ENCODE results near the gene SEMA7A.

Gene SEMA7A

DNA sequence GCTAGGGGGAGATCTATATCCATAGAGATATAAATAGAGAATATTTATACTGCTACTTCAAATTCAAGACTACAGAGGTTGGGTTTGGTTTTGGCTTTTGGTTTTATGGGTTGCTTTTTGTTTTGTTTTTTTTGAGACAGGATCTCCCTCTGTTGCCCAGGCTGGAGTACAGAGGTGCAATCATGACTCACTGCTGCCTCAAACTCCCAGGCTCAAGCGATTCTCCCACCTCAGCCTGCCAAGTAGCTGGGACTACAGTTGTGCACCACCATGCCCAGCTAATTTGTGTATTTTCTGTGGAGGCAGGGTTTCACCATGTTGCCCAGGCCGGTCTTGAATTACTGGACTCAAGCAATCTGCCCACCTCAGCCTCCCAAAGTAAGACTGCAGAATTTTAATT is 31.1 kb upstream of the SEMA7A start:
- Histone ChIP-seq H2AFZ (ENCODE audit: low read depth, low read length, severe bottlenecking) (no peak overlapping the region), H4K20me1 (ENCODE audit: low read depth, low read length) (no peaks in the 10 kb centered on the region), H3K9me3 (ENCODE audit: insufficient read depth, low read length) (no peaks in the 10 kb centered on the region), H3K27me3 (ENCODE audit: low read length) (no peaks in the 10 kb centered on the region), H3K27ac (ENCODE audit: low read depth, low read length) (no peak overlapping the region), H3K9me2 (replicated peaks; ENCODE audit: insufficient read depth, low read length) (no peaks in the 10 kb centered on the region), H3K79me2 (ENCODE audit: insufficient read depth, low read length) (peaks cover 6% of the 10 kb centered on the region; the same call in 1 of the 2 replicates), H3K4me3 (ENCODE audit: insufficient read depth, low read length, poor library complexity, severe bottlenecking) (no peak overlapping the region), H3K9ac (ENCODE audit: low read length) (no peak overlapping the region), H3F3A (ENCODE audit: insufficient read depth) (no peaks in the 10 kb centered on the region), H3K4me2 (ENCODE audit: low read depth, low read length, poor library complexity, severe bottlenecking) (peak overlapping the region; percentile 100), H3K36me3 (ENCODE audit: low read length) (peaks cover 12% of the 10 kb centered on the region)
- TF ChIP-seq, protein P1, sequence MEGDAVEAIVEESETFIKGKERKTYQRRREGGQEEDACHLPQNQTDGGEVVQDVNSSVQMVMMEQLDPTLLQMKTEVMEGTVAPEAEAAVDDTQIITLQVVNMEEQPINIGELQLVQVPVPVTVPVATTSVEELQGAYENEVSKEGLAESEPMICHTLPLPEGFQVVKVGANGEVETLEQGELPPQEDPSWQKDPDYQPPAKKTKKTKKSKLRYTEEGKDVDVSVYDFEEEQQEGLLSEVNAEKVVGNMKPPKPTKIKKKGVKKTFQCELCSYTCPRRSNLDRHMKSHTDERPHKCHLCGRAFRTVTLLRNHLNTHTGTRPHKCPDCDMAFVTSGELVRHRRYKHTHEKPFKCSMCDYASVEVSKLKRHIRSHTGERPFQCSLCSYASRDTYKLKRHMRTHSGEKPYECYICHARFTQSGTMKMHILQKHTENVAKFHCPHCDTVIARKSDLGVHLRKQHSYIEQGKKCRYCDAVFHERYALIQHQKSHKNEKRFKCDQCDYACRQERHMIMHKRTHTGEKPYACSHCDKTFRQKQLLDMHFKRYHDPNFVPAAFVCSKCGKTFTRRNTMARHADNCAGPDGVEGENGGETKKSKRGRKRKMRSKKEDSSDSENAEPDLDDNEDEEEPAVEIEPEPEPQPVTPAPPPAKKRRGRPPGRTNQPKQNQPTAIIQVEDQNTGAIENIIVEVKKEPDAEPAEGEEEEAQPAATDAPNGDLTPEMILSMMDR (IDR thresholded peaks at IDR 0.05; ENCODE audit: insufficient read depth, low read length, poor library complexity, severe bottlenecking), result no peak
- no peak for TF ChIP-seq EZH2phosphoT487 (conservative IDR thresholded peaks at IDR 0.05; ENCODE audit: low read length)

DNA sequence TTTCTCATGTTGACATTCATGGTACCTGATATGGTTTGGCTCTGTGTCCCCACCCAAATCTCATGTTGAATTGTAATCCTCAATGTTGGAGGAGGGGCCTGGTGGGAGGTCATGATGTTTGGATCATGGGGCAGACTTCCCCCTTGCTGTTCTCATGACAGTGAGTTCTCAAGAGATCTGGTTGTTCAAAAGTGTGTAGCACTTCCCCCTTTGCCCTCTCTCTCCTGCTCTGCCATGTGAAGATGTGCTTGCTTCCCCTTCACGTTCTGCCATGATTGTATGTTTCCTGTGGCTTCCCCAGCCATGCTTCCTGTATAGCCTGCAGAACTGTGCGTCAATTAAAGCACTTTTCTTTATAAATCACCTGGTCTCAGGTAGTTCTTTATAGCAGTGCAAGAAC is 30.5 kb upstream of the SEMA7A start:
- peaks cover 12% of the 10 kb centered on the region for H3K36me3 ChIP-seq (ENCODE audit: low read length)
- H3K27ac ChIP-seq (ENCODE audit: low read depth, low read length), result no peak overlapping the region
- H3K9me2 ChIP-seq (replicated peaks; ENCODE audit: insufficient read depth, low read length), result no peaks in the 10 kb centered on the region
- H3K79me2 ChIP-seq (ENCODE audit: insufficient read depth, low read length), result peaks cover 6% of the 10 kb centered on the region; the same call in 1 of the 2 replicates
- H3K9me3 ChIP-seq (ENCODE audit: insufficient read depth, low read length), result no peaks in the 10 kb centered on the region
- H3K4me2 ChIP-seq (ENCODE audit: low read depth, low read length, poor library complexity, severe bottlenecking), result peak overlapping the region; percentile 100
- no peaks in the 10 kb centered on the region for H3F3A ChIP-seq (ENCODE audit: insufficient read depth)
- no peak overlapping the region for H3K9ac ChIP-seq (ENCODE audit: low read length)
- no peaks in the 10 kb centered on the region for H3K27me3 ChIP-seq (ENCODE audit: low read length)
- no peak overlapping the region for H3K4me3 ChIP-seq (ENCODE audit: insufficient read depth, low read length, poor library complexity, severe bottlenecking)
- H2AFZ ChIP-seq (ENCODE audit: low read depth, low read length, severe bottlenecking), result no peak overlapping the region
- H4K20me1 ChIP-seq (ENCODE audit: low read depth, low read length), result no peaks in the 10 kb centered on the region
- TF ChIP-seq, protein P1 (IDR thresholded peaks at IDR 0.05; ENCODE audit: insufficient read depth, low read length, poor library complexity, severe bottlenecking), result no peak
- TF ChIP-seq EZH2phosphoT487 (conservative IDR thresholded peaks at IDR 0.05; ENCODE audit: low read length), result no peak

- Histone ChIP-seq H3K27me3 (ENCODE audit: low read length) (no peaks in the 10 kb centered on the region), H3K27ac (ENCODE audit: low read depth, low read length) (no peak overlapping the region), H3K9ac (ENCODE audit: low read length) (no peak overlapping the region), H3K36me3 (ENCODE audit: low read length) (peaks cover 12% of the 10 kb centered on the region), H3K4me2 (ENCODE audit: low read depth, low read length, poor library complexity, severe bottlenecking) (peak overlapping the region; percentile 100), H3K79me2 (ENCODE audit: insufficient read depth, low read length) (peaks cover 6% of the 10 kb centered on the region; the same call in 1 of the 2 replicates), H3K9me3 (ENCODE audit: insufficient read depth, low read length) (no peaks in the 10 kb centered on the region), H3F3A (ENCODE audit: insufficient read depth) (no peaks in the 10 kb centered on the region), H4K20me1 (ENCODE audit: low read depth, low read length) (no peaks in the 10 kb centered on the region), H2AFZ (ENCODE audit: low read depth, low read length, severe bottlenecking) (no peak overlapping the region), H3K9me2 (replicated peaks; ENCODE audit: insufficient read depth, low read length) (no peaks in the 10 kb centered on the region), H3K4me3 (ENCODE audit: insufficient read depth, low read length, poor library complexity, severe bottlenecking) (peak overlapping the region; percentile 97)
- TF ChIP-seq, protein P1 (IDR thresholded peaks at IDR 0.05; ENCODE audit: insufficient read depth, low read length, poor library complexity, severe bottlenecking), result no peak
- no peak for TF ChIP-seq EZH2phosphoT487 (conservative IDR thresholded peaks at IDR 0.05; ENCODE audit: low read length)
These were observed 29.9 kb upstream of the SEMA7A start for GRCh38 chr15:74463634-74464033.
